GM19395 (cell line): ENCODE results near the gene CLDND2.

Experiments used
- ATAC-seq: cut with Tn5 transposase; IDR thresholded peaks from one replicate; pipeline ENCODE4 v1.9.1; 2021; ENCODE audit warnings: mild to moderate bottlenecking, moderate library complexity; ENCODE audit not compliant: unreplicated experiment

The CLDND2 gene

GRCh38 chr19:51337141-51337860 is 31.5 kb downstream of the CLDND2 start:
- ATAC-seq = no peak

- no peak for ATAC-seq
Measured at GRCh38 chr19:51333836-51334460, 34.9 kb downstream of the CLDND2 start.

GRCh38 chr19:51331716-51332115 is 37.1 kb downstream of the CLDND2 start:
- no peak for ATAC-seq

GRCh38 chr19:51331193-51331592 is 37.6 kb downstream of the CLDND2 start:
- ATAC-seq = no peak

- no peak for ATAC-seq
Measured at GRCh38 chr19:51330366-51330765, 38.4 kb downstream of the CLDND2 start.

- ATAC-seq = no peak
Measured at GRCh38 chr19:51329411-51329810, 39.4 kb downstream of the CLDND2 start.

GRCh38 chr19:51327066-51328001 is 41.5 kb downstream of the CLDND2 start:
- no peak for ATAC-seq

- ATAC-seq = no peak
Measured at GRCh38 chr19:51326216-51327065, 42.4 kb downstream of the CLDND2 start.

GRCh38 chr19:51325161-51325976 is 43.4 kb downstream of the CLDND2 start:
- no peak for ATAC-seq

GRCh38 chr19:51324167-51324481 is 44.7 kb downstream of the CLDND2 start:
- ATAC-seq = no peak

- no peak for ATAC-seq
Measured at GRCh38 chr19:51323481-51324166, 45.2 kb downstream of the CLDND2 start.

- no peak for ATAC-seq
Measured at GRCh38 chr19:51321799-51322198, 47.0 kb downstream of the CLDND2 start.

GRCh38 chr19:51320280-51320657 is 48.5 kb downstream of the CLDND2 start:
- no peak for ATAC-seq

GRCh38 chr19:51319649-51320279 is 49.0 kb downstream of the CLDND2 start:
- no peak for ATAC-seq

- ATAC-seq = no peak
Measured at GRCh38 chr19:51318687-51319648, 49.8 kb downstream of the CLDND2 start.

- ATAC-seq = no peak
Measured at GRCh38 chr19:51317968-51318367, 50.8 kb downstream of the CLDND2 start.

- no peak for ATAC-seq
Measured at GRCh38 chr19:51317376-51317775, 51.4 kb downstream of the CLDND2 start.
